Renal cortical epithelial cell (primary cell): ENCODE results near the gene EBF3. TPM values are rescaled to one million over a fixed set of nuclear protein-coding genes. Genes with fewer than 3 reads are reported as not detected.

ENCODE experiments used
- DNase-seq: peaks from one replicate; pipeline ENCODE4 v3.0.0-alpha.2; 2011; ENCODE audit warnings: low read depth
- total RNA-seq: library from RNA; depleted of rRNA; stranded (reverse); fragments of >200 nt; gene quantifications from 2 replicates; pipeline ENCODE4 v1.2.3, GENCODE V29; 2014

The EBF3 gene
- total RNA-seq, 1 donor from 2014 or later = 0.05 TPM

- peak; percentile 92 for DNase-seq
Measured at GRCh38 chr10:129853562-129853903, 110.5 kb downstream of the EBF3 start.

GRCh38 chr10:129852829-129853561 is 111.1 kb downstream of the EBF3 start:
- no peak for DNase-seq

GRCh38 chr10:129851941-129852640 is 112.0 kb downstream of the EBF3 start:
- peak; percentile 79 for DNase-seq

- no peak for DNase-seq
Measured at GRCh38 chr10:129850790-129851189, 113.3 kb downstream of the EBF3 start.

- DNase-seq = no peak
Measured at GRCh38 chr10:129850316-129850715, 113.8 kb downstream of the EBF3 start.

- no peak for DNase-seq
Measured at GRCh38 chr10:129849853-129850252, 114.2 kb downstream of the EBF3 start.

- DNase-seq = no peak
Measured at GRCh38 chr10:129849452-129849750, 114.7 kb downstream of the EBF3 start.

- no peak for DNase-seq
Measured at GRCh38 chr10:129848696-129849451, 115.2 kb downstream of the EBF3 start.

GRCh38 chr10:129847741-129848483 is 116.2 kb downstream of the EBF3 start:
- no peak for DNase-seq

- no peak for DNase-seq
Measured at GRCh38 chr10:129846991-129847391, 117.1 kb downstream of the EBF3 start.

GRCh38 chr10:129845111-129845753 is 118.8 kb downstream of the EBF3 start:
- DNase-seq = peak; percentile 9

GRCh38 chr10:129844216-129844766 is 119.8 kb downstream of the EBF3 start:
- no peak for DNase-seq

GRCh38 chr10:129843702-129844101 is 120.4 kb downstream of the EBF3 start:
- DNase-seq = no peak

- no peak for DNase-seq
Measured at GRCh38 chr10:129843131-129843541, 120.9 kb downstream of the EBF3 start.

GRCh38 chr10:129842031-129842430 is 122.0 kb downstream of the EBF3 start:
- no peak for DNase-seq

GRCh38 chr10:129841590-129841989 is 122.5 kb downstream of the EBF3 start:
- no peak for DNase-seq

- no peak for DNase-seq
Measured at GRCh38 chr10:129841071-129841470, 123.0 kb downstream of the EBF3 start.

- DNase-seq = no peak
Measured at GRCh38 chr10:129840196-129840590, 123.9 kb downstream of the EBF3 start.

- DNase-seq = no peak
Measured at GRCh38 chr10:129839285-129840195, 124.5 kb downstream of the EBF3 start.

- no peak for DNase-seq
Measured at GRCh38 chr10:129838794-129839193, 125.3 kb downstream of the EBF3 start.
